ENCODE data around the gene SLC6A18.
"Not testable (repeated sequence)": the region's sequence is repeated elsewhere in the genome, so short reads cannot be mapped to it uniquely, and the experiment has no call there.

Gene SLC6A18

GRCh38 chr5:1274471-1274870 lies 49.3 kb downstream of the SLC6A18 start:
- H4K8ac ChIP-seq (ENCODE audit: low read depth, low read length), result no peak overlapping the region
- no peaks in the 10 kb centered on the region for H3K79me1 ChIP-seq (ENCODE audit: low read length)
- no peak overlapping the region for H3K23ac ChIP-seq (ENCODE audit: low read length)
- peaks cover 1% of the 10 kb centered on the region for H3K36me3 ChIP-seq (ENCODE audit: control insufficient read depth, insufficient read depth, low read length)
- no peaks in the 10 kb centered on the region for H3K79me2 ChIP-seq (ENCODE audit: control insufficient read depth, insufficient read depth, low read length)
- H3K4me1 ChIP-seq (ENCODE audit: control insufficient read depth, low read depth, low read length), result no peaks in the 10 kb centered on the region
- no peak overlapping the region for H3K9ac ChIP-seq (ENCODE audit: low read length)
- no peak for DNase-seq
- H3K56ac ChIP-seq (ENCODE audit: low read length), result no peak overlapping the region
- WGBS (ENCODE audit: extremely low coverage, insufficient coverage, low lambda C conversion rate), result no CpG with 5 or more reads among the region's 16 CpGs
- no peak overlapping the region for H3K4ac ChIP-seq (ENCODE audit: low read depth, low read length)
- H2BK5ac ChIP-seq (ENCODE audit: low read length), result no peak overlapping the region
- no peak overlapping the region for H2AK5ac ChIP-seq (ENCODE audit: low read length)
- no peak overlapping the region for H3K27ac ChIP-seq (ENCODE audit: low read depth, low read length)
- no peak overlapping the region for H3K18ac ChIP-seq (ENCODE audit: low read length)
- no peak overlapping the region for H2BK15ac ChIP-seq (replicated peaks; ENCODE audit: low read depth)
- H4K5ac ChIP-seq (ENCODE audit: low read length), result no peak overlapping the region
- H3K27me3 ChIP-seq (ENCODE audit: insufficient read depth, low read length, poor library complexity), result no peaks in the 10 kb centered on the region
- H3K4me2 ChIP-seq (ENCODE audit: low read length), result no peak overlapping the region
- H2BK120ac ChIP-seq (ENCODE audit: low read depth, low read length), result no peak overlapping the region
- H3K4me3 ChIP-seq (ENCODE audit: low read length), result no peak overlapping the region

GRCh38 chr5:1275397-1276391 lies 50.5 kb downstream of the SLC6A18 start:
- not testable (repeated sequence) for H3K9ac ChIP-seq (ENCODE audit: low read length); H3K27me3 ChIP-seq (ENCODE audit: insufficient read depth, low read length, poor library complexity); H3K4ac ChIP-seq (ENCODE audit: low read depth, low read length); H3K4me2 ChIP-seq (ENCODE audit: low read length); H2AK5ac ChIP-seq (ENCODE audit: low read length); H3K4me3 ChIP-seq (ENCODE audit: low read length); H2BK5ac ChIP-seq (ENCODE audit: low read length); H4K5ac ChIP-seq (ENCODE audit: low read length); H3K4me1 ChIP-seq (ENCODE audit: control insufficient read depth, low read depth, low read length); DNase-seq; H3K79me2 ChIP-seq (ENCODE audit: control insufficient read depth, insufficient read depth, low read length); H3K79me1 ChIP-seq (ENCODE audit: low read length); H3K23ac ChIP-seq (ENCODE audit: low read length); H4K8ac ChIP-seq (ENCODE audit: low read depth, low read length); H3K36me3 ChIP-seq (ENCODE audit: control insufficient read depth, insufficient read depth, low read length); H3K56ac ChIP-seq (ENCODE audit: low read length); H2BK15ac ChIP-seq (replicated peaks; ENCODE audit: low read depth); H3K27ac ChIP-seq (ENCODE audit: low read depth, low read length); H3K18ac ChIP-seq (ENCODE audit: low read length); H2BK120ac ChIP-seq (ENCODE audit: low read depth, low read length)
- no CpG with 5 or more reads among the region's 10 CpGs for WGBS (ENCODE audit: extremely low coverage, insufficient coverage, low lambda C conversion rate)

GRCh38 chr5:1276930-1277329 lies 51.7 kb downstream of the SLC6A18 start:
- no peaks in the 10 kb centered on the region for H3K4me1 ChIP-seq (ENCODE audit: control insufficient read depth, low read depth, low read length)
- H3K27me3 ChIP-seq (ENCODE audit: insufficient read depth, low read length, poor library complexity), result no peaks in the 10 kb centered on the region
- H2BK5ac ChIP-seq (ENCODE audit: low read length), result no peak overlapping the region
- no peak overlapping the region for H2AK5ac ChIP-seq (ENCODE audit: low read length)
- H3K18ac ChIP-seq (ENCODE audit: low read length), result no peak overlapping the region
- no peak overlapping the region for H4K8ac ChIP-seq (ENCODE audit: low read depth, low read length)
- no peak for DNase-seq
- H3K79me2 ChIP-seq (ENCODE audit: control insufficient read depth, insufficient read depth, low read length), result no peaks in the 10 kb centered on the region
- no peak overlapping the region for H3K9ac ChIP-seq (ENCODE audit: low read length)
- H3K79me1 ChIP-seq (ENCODE audit: low read length), result no peaks in the 10 kb centered on the region
- no peak overlapping the region for H3K4me2 ChIP-seq (ENCODE audit: low read length)
- no peak overlapping the region for H3K4me3 ChIP-seq (ENCODE audit: low read length)
- no peak overlapping the region for H3K23ac ChIP-seq (ENCODE audit: low read length)
- H3K56ac ChIP-seq (ENCODE audit: low read length), result no peak overlapping the region
- H3K27ac ChIP-seq (ENCODE audit: low read depth, low read length), result no peak overlapping the region
- no peak overlapping the region for H3K4ac ChIP-seq (ENCODE audit: low read depth, low read length)
- H3K36me3 ChIP-seq (ENCODE audit: control insufficient read depth, insufficient read depth, low read length), result peaks cover 1% of the 10 kb centered on the region
- no peak overlapping the region for H4K5ac ChIP-seq (ENCODE audit: low read length)
- WGBS (ENCODE audit: extremely low coverage, insufficient coverage, low lambda C conversion rate), result no CpG with 5 or more reads among the region's 20 CpGs
- no peak overlapping the region for H2BK15ac ChIP-seq (replicated peaks; ENCODE audit: low read depth)
- H2BK120ac ChIP-seq (ENCODE audit: low read depth, low read length), result no peak overlapping the region

GRCh38 chr5:1277331-1277730 lies 52.1 kb downstream of the SLC6A18 start:
- Histone ChIP-seq H3K4ac (ENCODE audit: low read depth, low read length) (no peak overlapping the region), H3K56ac (ENCODE audit: low read length) (no peak overlapping the region), H3K79me2 (ENCODE audit: control insufficient read depth, insufficient read depth, low read length) (no peaks in the 10 kb centered on the region), H3K4me2 (ENCODE audit: low read length) (no peak overlapping the region), H3K18ac (ENCODE audit: low read length) (no peak overlapping the region), H4K8ac (ENCODE audit: low read depth, low read length) (no peak overlapping the region), H3K4me3 (ENCODE audit: low read length) (no peak overlapping the region), H2AK5ac (ENCODE audit: low read length) (no peak overlapping the region), H3K79me1 (ENCODE audit: low read length) (no peaks in the 10 kb centered on the region), H3K27me3 (ENCODE audit: insufficient read depth, low read length, poor library complexity) (no peaks in the 10 kb centered on the region), H3K27ac (ENCODE audit: low read depth, low read length) (no peak overlapping the region), H2BK120ac (ENCODE audit: low read depth, low read length) (no peak overlapping the region), H2BK15ac (replicated peaks; ENCODE audit: low read depth) (no peak overlapping the region), H3K23ac (ENCODE audit: low read length) (no peak overlapping the region), H3K4me1 (ENCODE audit: control insufficient read depth, low read depth, low read length) (no peaks in the 10 kb centered on the region), H3K36me3 (ENCODE audit: control insufficient read depth, insufficient read depth, low read length) (peaks cover 1% of the 10 kb centered on the region), H2BK5ac (ENCODE audit: low read length) (no peak overlapping the region), H3K9ac (ENCODE audit: low read length) (no peak overlapping the region), H4K5ac (ENCODE audit: low read length) (no peak overlapping the region)
- no CpG with 5 or more reads among the region's 21 CpGs for WGBS (ENCODE audit: extremely low coverage, insufficient coverage, low lambda C conversion rate)
- DNase-seq, result no peak

- WGBS (ENCODE audit: extremely low coverage, insufficient coverage, low lambda C conversion rate), result no CpG with 5 or more reads among the region's 10 CpGs
- Histone ChIP-seq H2BK120ac (ENCODE audit: low read depth, low read length) (no peak overlapping the region), H3K36me3 (ENCODE audit: control insufficient read depth, insufficient read depth, low read length) (peaks cover 1% of the 10 kb centered on the region), H2BK15ac (replicated peaks; ENCODE audit: low read depth) (no peak overlapping the region), H3K27ac (ENCODE audit: low read depth, low read length) (no peak overlapping the region), H2BK5ac (ENCODE audit: low read length) (no peak overlapping the region), H3K4me2 (ENCODE audit: low read length) (no peak overlapping the region), H4K8ac (ENCODE audit: low read depth, low read length) (no peak overlapping the region), H3K9ac (ENCODE audit: low read length) (no peak overlapping the region), H3K18ac (ENCODE audit: low read length) (no peak overlapping the region), H3K4ac (ENCODE audit: low read depth, low read length) (no peak overlapping the region), H3K56ac (ENCODE audit: low read length) (no peak overlapping the region), H3K4me1 (ENCODE audit: control insufficient read depth, low read depth, low read length) (no peaks in the 10 kb centered on the region), H3K23ac (ENCODE audit: low read length) (no peak overlapping the region), H4K5ac (ENCODE audit: low read length) (no peak overlapping the region), H3K79me1 (ENCODE audit: low read length) (no peaks in the 10 kb centered on the region), H3K4me3 (ENCODE audit: low read length) (no peak overlapping the region), H2AK5ac (ENCODE audit: low read length) (no peak overlapping the region), H3K27me3 (ENCODE audit: insufficient read depth, low read length, poor library complexity) (no peaks in the 10 kb centered on the region), H3K79me2 (ENCODE audit: control insufficient read depth, insufficient read depth, low read length) (no peaks in the 10 kb centered on the region)
- no peak for DNase-seq
Measured at GRCh38 chr5:1277781-1278180, 52.6 kb downstream of the SLC6A18 start.
